Esophagus (tissue), 2 donors: ENCODE data around the gene SRGN. TPM values are rescaled to one million over a fixed set of nuclear protein-coding genes. Genes with fewer than 3 reads are reported as not detected.

Experiments used
- H3K27ac ChIP-seq, 2 donors: one replicate each; pipeline ENCODE4 v1.5.1; 2013; ENCODE audit warnings: low read depth in 2 of 2, mild to moderate bottlenecking in 2 of 2, inconsistent platforms in 1 of 2, low read length in 1 of 2, moderate library complexity in 1 of 2
- H3K27me3 ChIP-seq, 2 donors: one replicate each; pipeline ENCODE4 v1.6.1; 2013; ENCODE audit warnings: low read length in 2 of 2, control low read depth in 1 of 2, mild to moderate bottlenecking in 1 of 2; ENCODE audit not compliant: insufficient read depth in 2 of 2, control insufficient read depth in 1 of 2
- H3K36me3 ChIP-seq, 2 donors: one replicate each; pipeline ENCODE4 v1.6.1; 2013; ENCODE audit warnings: low read length in 1 of 2; ENCODE audit not compliant: control insufficient read depth in 2 of 2, insufficient read depth in 2 of 2
- H3K4me1 ChIP-seq, 2 donors: one replicate each; pipeline ENCODE4 v1.6.1; 2013; ENCODE audit warnings: low read length in 1 of 2; ENCODE audit not compliant: control insufficient read depth in 2 of 2, insufficient read depth in 2 of 2
- H3K4me3 ChIP-seq, 2 donors: one replicate each; pipeline ENCODE4 v1.5.1; 2013; ENCODE audit warnings: low read length in 2 of 2, mild to moderate bottlenecking in 2 of 2, low read depth in 1 of 2, moderate library complexity in 1 of 2
- H3K9me3 ChIP-seq, 2 donors: one replicate each; pipeline ENCODE4 v1.6.1; 2013; ENCODE audit warnings: mild to moderate bottlenecking in 2 of 2, low read depth in 1 of 2, low read length in 1 of 2, moderate library complexity in 1 of 2; ENCODE audit not compliant: control insufficient read depth in 2 of 2, insufficient read depth in 1 of 2
- WGBS, 2 donors: extraction: QIAGEN DNeasy Blood & Tissue Kit; methylation state at CpG; one replicate each; pipeline ENCODE4 v1.1.7; 2013; 5-methylcytosine and 5-hydroxymethylcytosine counted together
- polyA plus RNA-seq, 2 donors: library from polyadenylated mRNA; stranded (reverse); fragments of 200-250 nt; gene quantifications; one replicate each; pipeline ENCODE4 v1.2.3, GENCODE V29; 2013
- donor health status: healthy with polysubstance abuse.
- donor health status: Bipolar disorder and iron deficiency.

Gene SRGN
- polyA plus RNA-seq, 2 donors = 7.3 to 14.9 TPM

GRCh38 chr10:69057951-69058297 lies 30.0 kb upstream of the SRGN start:
- H3K4me3 ChIP-seq = no peak overlapping the region
- no peaks in the 10 kb centered on the region for H3K9me3 ChIP-seq
- H3K36me3 ChIP-seq = no peaks in the 10 kb centered on the region
- peak overlapping the region; percentile 0 to 9 for H3K27ac ChIP-seq
- 0% methylated on average over 1 of the region's 1 CpG for WGBS, 2 donors
- H3K4me1 ChIP-seq = peaks cover 0 to 3% of the 10 kb centered on the region in 2 donors
- no peaks in the 10 kb centered on the region for H3K27me3 ChIP-seq

GRCh38 chr10:69060127-69060798 lies 27.6 kb upstream of the SRGN start:
- Histone ChIP-seq H3K4me1 (peaks cover 0 to 3% of the 10 kb centered on the region in 2 donors), H3K4me3 (no peak overlapping the region), H3K9me3 (no peaks in the 10 kb centered on the region), H3K27ac (no peak overlapping the region), H3K36me3 (no peaks in the 10 kb centered on the region), H3K27me3 (no peaks in the 10 kb centered on the region)
- WGBS, 2 donors = 93 to 96% methylated on average over 8 of the region's 8 CpGs

- H3K27me3 ChIP-seq = no peaks in the 10 kb centered on the region
- H3K27ac ChIP-seq = peak overlapping the region; percentile 75
- H3K4me3 ChIP-seq = no peak overlapping the region
- peaks cover 0 to 3% of the 10 kb centered on the region in 2 donors for H3K4me1 ChIP-seq
- H3K36me3 ChIP-seq = no peaks in the 10 kb centered on the region
- WGBS, 2 donors = 32 to 45% methylated on average over 20 of the region's 20 CpGs
- H3K9me3 ChIP-seq = no peaks in the 10 kb centered on the region
These were observed 26.4 kb upstream of the SRGN start for GRCh38 chr10:69061305-69062161.

- no peaks in the 10 kb centered on the region for H3K9me3 ChIP-seq
- no peaks in the 10 kb centered on the region for H3K36me3 ChIP-seq
- 84 to 86% methylated on average over 5 of the region's 5 CpGs for WGBS, 2 donors
- H3K27ac ChIP-seq = no peak overlapping the region
- H3K4me3 ChIP-seq = no peak overlapping the region
- no peaks in the 10 kb centered on the region for H3K27me3 ChIP-seq
- peaks cover 0 to 3% of the 10 kb centered on the region in 2 donors for H3K4me1 ChIP-seq
These were observed 25.0 kb upstream of the SRGN start for GRCh38 chr10:69062901-69063300.

- Histone ChIP-seq H3K4me3 (no peak overlapping the region), H3K27ac (no peak overlapping the region), H3K36me3 (no peaks in the 10 kb centered on the region), H3K27me3 (no peaks in the 10 kb centered on the region), H3K9me3 (no peaks in the 10 kb centered on the region), H3K4me1 (peaks cover 0 to 3% of the 10 kb centered on the region in 2 donors)
- 84 to 88% methylated on average over 6 of the region's 6 CpGs for WGBS, 2 donors
These were observed 23.1 kb upstream of the SRGN start for GRCh38 chr10:69064762-69065328.

GRCh38 chr10:69065406-69066361 lies 22.2 kb upstream of the SRGN start:
- WGBS, 2 donors = 48 to 52% methylated on average over 8 of the region's 8 CpGs
- H3K4me3 ChIP-seq = no peak overlapping the region
- H3K36me3 ChIP-seq = no peaks in the 10 kb centered on the region
- H3K27me3 ChIP-seq = no peaks in the 10 kb centered on the region
- peaks cover 0 to 3% of the 10 kb centered on the region in 2 donors for H3K4me1 ChIP-seq
- H3K9me3 ChIP-seq = no peaks in the 10 kb centered on the region
- H3K27ac ChIP-seq = peak overlapping the region in 1 of 2 donors; percentile 23

GRCh38 chr10:69067189-69067588 lies 20.7 kb upstream of the SRGN start:
- no peaks in the 10 kb centered on the region for H3K36me3 ChIP-seq
- H3K9me3 ChIP-seq = no peaks in the 10 kb centered on the region
- no peak overlapping the region for H3K27ac ChIP-seq
- no peaks in the 10 kb centered on the region for H3K4me1 ChIP-seq
- no peak overlapping the region for H3K4me3 ChIP-seq
- H3K27me3 ChIP-seq = no peaks in the 10 kb centered on the region
- 92 to 94% methylated on average over 3 of the region's 3 CpGs for WGBS, 2 donors

GRCh38 chr10:69068549-69068948 lies 19.4 kb upstream of the SRGN start:
- 76 to 91% methylated on average over 5 of the region's 5 CpGs for WGBS, 2 donors
- H3K27ac ChIP-seq = no peak overlapping the region
- no peaks in the 10 kb centered on the region for H3K4me1 ChIP-seq
- no peak overlapping the region for H3K4me3 ChIP-seq
- H3K9me3 ChIP-seq = no peaks in the 10 kb centered on the region
- no peaks in the 10 kb centered on the region for H3K36me3 ChIP-seq
- H3K27me3 ChIP-seq = no peaks in the 10 kb centered on the region
